Osteoblast (primary cell): Measurements from ENCODE around the gene INTS4. TPM values are rescaled to one million over a fixed set of nuclear protein-coding genes. Genes with fewer than 3 reads are reported as not detected.
"Not testable (repeated sequence)": the region's sequence is repeated elsewhere in the genome, so short reads cannot be mapped to it uniquely, and the experiment has no call there.

Source experiments
- DNase-seq: peaks from one replicate; pipeline ENCODE4 v3.0.0; 2011; ENCODE audit warnings: low spot score, mixed read lengths; ENCODE audit not compliant: insufficient read length; ENCODE audit errors: missing footprints
- H2AFZ ChIP-seq: 2 replicates; pipeline ENCODE4 v1.6.0; 2011; ENCODE audit warnings: mild to moderate bottlenecking, low read length
- H3K27ac ChIP-seq: 2 replicates; pipeline ENCODE4 v1.5.1; 2011; ENCODE audit warnings: mild to moderate bottlenecking, low read depth, low read length, moderate library complexity
- H3K27me3 ChIP-seq: 2 replicates; pipeline ENCODE4 v1.6.0; 2012; ENCODE audit warnings: mild to moderate bottlenecking, control low read depth, inconsistent platforms, low read length, moderate library complexity; ENCODE audit not compliant: insufficient read depth
- H3K36me3 ChIP-seq: 2 replicates; pipeline ENCODE4 v1.5.1; 2011; ENCODE audit warnings: mild to moderate bottlenecking, low read length, control low read depth, moderate library complexity; ENCODE audit not compliant: insufficient read depth
- H3K4me1 ChIP-seq: 2 replicates; pipeline ENCODE4 v1.5.1; 2011; ENCODE audit warnings: mild to moderate bottlenecking, low read length, control low read depth, moderate library complexity; ENCODE audit not compliant: insufficient read depth
- H3K4me2 ChIP-seq: 2 replicates; pipeline ENCODE4 v1.6.0; 2011; ENCODE audit warnings: mild to moderate bottlenecking, low read length; ENCODE audit not compliant: insufficient read depth
- H3K4me3 ChIP-seq: fragments of 200-600 bp; sonication (generic); 3 replicates; pipeline ENCODE4 v1.5.1; 2012; ENCODE audit warnings: mild to moderate bottlenecking, low read length, inconsistent platforms; ENCODE audit not compliant: insufficient read depth
- H3K79me2 ChIP-seq: 2 replicates; pipeline ENCODE4 v1.6.0; 2012; ENCODE audit warnings: mild to moderate bottlenecking, low read length, control low read depth, inconsistent platforms; ENCODE audit not compliant: insufficient read depth
- H3K9me3 ChIP-seq: 2 replicates; pipeline ENCODE4 v1.5.1; 2011; ENCODE audit warnings: low read depth, low read length, control low read depth
- H4K20me1 ChIP-seq: 2 replicates; pipeline ENCODE4 v1.6.0; 2012; ENCODE audit warnings: mild to moderate bottlenecking, low read length, control low read depth; ENCODE audit not compliant: insufficient read depth
- CTCF ChIP-seq: IDR thresholded peaks from 2 replicates; pipeline ENCODE4 v1.5.1; 2011; ENCODE audit warnings: mild to moderate bottlenecking, low read depth, low read length, moderate library complexity; ENCODE audit errors: extremely low read depth
- total RNA-seq: library from RNA; depleted of rRNA; stranded (reverse); fragments of >200 nt; gene quantifications from 2 replicates; pipeline ENCODE4 v1.2.3, GENCODE V29; 2012

The INTS4 gene
- total RNA-seq, 1 donor = 35.8 TPM

GRCh38 chr11:77966338-77966737 lies 28.1 kb downstream of the INTS4 start:
- Histone ChIP-seq H3K9me3 (no peaks in the 10 kb centered on the region), H3K4me1 (no peaks in the 10 kb centered on the region), H3K36me3 (peaks cover 3% of the 10 kb centered on the region), H3K27ac (no peak overlapping the region), H3K27me3 (no peaks in the 10 kb centered on the region), H3K4me3 (no peak overlapping the region), H2AFZ (no peak overlapping the region), H4K20me1 (no peaks in the 10 kb centered on the region), H3K79me2 (no peaks in the 10 kb centered on the region), H3K4me2 (no peak overlapping the region)
- no peak for DNase-seq
- TF ChIP-seq CTCF = no peak

GRCh38 chr11:77959434-77959833 lies 35.0 kb downstream of the INTS4 start:
- Histone ChIP-seq H3K27me3 (no peaks in the 10 kb centered on the region), H3K27ac (peak overlapping the region; percentile 72), H3K4me1 (peaks cover 13% of the 10 kb centered on the region), H3K9me3 (no peaks in the 10 kb centered on the region), H3K36me3 (peaks cover 7% of the 10 kb centered on the region), H2AFZ (no peak overlapping the region), H4K20me1 (no peaks in the 10 kb centered on the region), H3K4me2 (peak overlapping the region; percentile 45), H3K79me2 (no peaks in the 10 kb centered on the region), H3K4me3 (no peak overlapping the region)
- TF ChIP-seq CTCF = no peak
- DNase-seq = peak; percentile 15

- H2AFZ ChIP-seq, H3K79me2 ChIP-seq, H3K36me3 ChIP-seq, H4K20me1 ChIP-seq, H3K27me3 ChIP-seq, H3K4me3 ChIP-seq, DNase-seq, H3K9me3 ChIP-seq: not testable (repeated sequence)
- Histone ChIP-seq H3K4me2 (peak overlapping the region; percentile 45), H3K4me1 (peaks cover 13% of the 10 kb centered on the region), H3K27ac (peak overlapping the region; percentile 72)
Observed at GRCh38 chr11:77958583-77959177, 35.8 kb downstream of the INTS4 start.

DNA sequence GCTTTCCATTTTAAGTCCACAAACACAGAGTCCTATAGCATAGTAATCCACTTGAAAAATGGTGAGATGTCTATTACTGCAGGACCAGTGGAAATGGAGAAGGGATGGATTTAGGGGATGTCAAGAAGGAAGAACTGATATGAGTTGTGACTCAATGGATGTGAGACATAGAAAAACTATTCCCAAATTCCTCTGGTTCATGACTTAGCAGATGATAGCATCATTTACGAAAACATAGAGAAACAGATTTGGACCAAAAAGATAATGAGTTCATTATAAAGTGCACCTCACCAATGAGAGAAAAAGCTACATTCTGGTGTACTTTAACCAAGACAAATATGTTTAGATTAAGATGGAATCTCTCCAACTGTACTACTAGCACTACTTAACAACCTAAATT lies 51.2 kb downstream of the INTS4 start:
- not testable (repeated sequence) for H3K4me1 ChIP-seq, H3K79me2 ChIP-seq, H3K4me3 ChIP-seq, H4K20me1 ChIP-seq, H3K27me3 ChIP-seq, DNase-seq, H3K9me3 ChIP-seq, H3K36me3 ChIP-seq, H2AFZ ChIP-seq, H3K4me2 ChIP-seq
- H3K27ac ChIP-seq = peak overlapping the region; percentile 64

- H2AFZ ChIP-seq, H3K27me3 ChIP-seq, H4K20me1 ChIP-seq, H3K79me2 ChIP-seq, H3K9me3 ChIP-seq, DNase-seq, H3K4me3 ChIP-seq, H3K4me1 ChIP-seq, H3K36me3 ChIP-seq: not testable (repeated sequence)
- Histone ChIP-seq H3K27ac (peak overlapping the region; percentile 61), H3K4me2 (peak overlapping the region; percentile 13)
Observed at GRCh38 chr11:77942465-77942864, 52.0 kb downstream of the INTS4 start.

DNA sequence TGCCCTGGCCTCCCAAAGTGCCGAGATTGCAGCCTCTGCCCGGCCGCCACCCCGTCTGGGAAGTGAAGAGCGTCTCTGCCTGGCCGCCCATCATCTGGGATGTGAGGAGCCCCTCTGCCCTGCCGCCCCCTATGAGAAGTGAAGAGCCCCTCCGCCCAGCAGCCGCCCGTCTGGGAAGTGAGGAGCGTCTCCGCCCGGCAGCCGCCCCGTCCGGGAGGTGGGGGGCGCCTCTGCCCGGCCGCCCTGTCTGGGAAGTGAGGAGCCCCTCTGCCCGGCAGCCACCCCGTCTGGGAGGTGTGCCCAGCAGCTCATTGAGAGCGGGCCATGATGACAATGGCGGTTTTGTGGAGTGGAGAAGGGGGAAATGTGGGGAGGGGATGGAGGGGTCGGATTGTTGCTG lies 60.9 kb downstream of the INTS4 start:
- not testable (repeated sequence) for H2AFZ ChIP-seq, H3K9me3 ChIP-seq, H3K4me1 ChIP-seq, H3K36me3 ChIP-seq, DNase-seq, H3K79me2 ChIP-seq, H4K20me1 ChIP-seq, H3K27me3 ChIP-seq, H3K4me2 ChIP-seq, H3K27ac ChIP-seq, H3K4me3 ChIP-seq

- H3K27ac ChIP-seq, H3K27me3 ChIP-seq, H3K4me3 ChIP-seq, H3K36me3 ChIP-seq, H3K4me2 ChIP-seq, H3K4me1 ChIP-seq, H3K79me2 ChIP-seq, DNase-seq, H4K20me1 ChIP-seq, H3K9me3 ChIP-seq, H2AFZ ChIP-seq: not testable (repeated sequence)
Observed at GRCh38 chr11:77930334-77931208, 63.9 kb downstream of the INTS4 start.
